GM18502 (cell line): ENCODE data around the gene CD36.

Source experiments
- ATAC-seq: cut with Tn5 transposase; IDR thresholded peaks from one replicate; pipeline ENCODE4 v1.9.1; 2021; ENCODE audit warnings: mild to moderate bottlenecking; ENCODE audit not compliant: unreplicated experiment, poor library complexity

The CD36 gene

GRCh38 chr7:80637911-80638765 lies at the start of gene CD36:
Gene CD36 (plus strand): TSS chr7:80638642. CDS start chr7:80646741, 8,099 bp downstream.
- peak; percentile 91 for ATAC-seq

- ATAC-seq = no peak
Measured at GRCh38 chr7:80589631-80590030, 48.8 kb upstream of the CD36 start.

- peak; percentile 64 for ATAC-seq
Measured at GRCh38 chr7:80591654-80592053, 46.8 kb upstream of the CD36 start.

- no peak for ATAC-seq
Measured at GRCh38 chr7:80593869-80594586, 44.4 kb upstream of the CD36 start.

- no peak for ATAC-seq
Measured at GRCh38 chr7:80596933-80597517, 41.4 kb upstream of the CD36 start.

- no peak for ATAC-seq
Measured at GRCh38 chr7:80597875-80598274, 40.6 kb upstream of the CD36 start.

GRCh38 chr7:80600046-80600445 lies 38.4 kb upstream of the CD36 start:
- no peak for ATAC-seq

GRCh38 chr7:80601999-80602398 lies 36.4 kb upstream of the CD36 start:
- ATAC-seq = no peak

GRCh38 chr7:80603940-80604339 lies 34.5 kb upstream of the CD36 start:
- ATAC-seq = no peak

GRCh38 chr7:80604436-80604835 lies 34.0 kb upstream of the CD36 start:
- ATAC-seq = no peak

GRCh38 chr7:80607136-80607535 lies 31.3 kb upstream of the CD36 start:
- ATAC-seq = no peak

GRCh38 chr7:80608336-80608735 lies 30.1 kb upstream of the CD36 start:
- no peak for ATAC-seq

- no peak for ATAC-seq
Measured at GRCh38 chr7:80609751-80610150, 28.7 kb upstream of the CD36 start.

- ATAC-seq = no peak
Measured at GRCh38 chr7:80611353-80611752, 27.1 kb upstream of the CD36 start.

- no peak for ATAC-seq
Measured at GRCh38 chr7:80611779-80612178, 26.7 kb upstream of the CD36 start.

- ATAC-seq = no peak
Measured at GRCh38 chr7:80612880-80613279, 25.6 kb upstream of the CD36 start.

GRCh38 chr7:80613519-80613918 lies 24.9 kb upstream of the CD36 start:
- no peak for ATAC-seq

- ATAC-seq = no peak
Measured at GRCh38 chr7:80614851-80615271, 23.6 kb upstream of the CD36 start.

GRCh38 chr7:80618096-80618495 lies 20.3 kb upstream of the CD36 start:
- no peak for ATAC-seq

- ATAC-seq = no peak
Measured at GRCh38 chr7:80619741-80620140, 18.7 kb upstream of the CD36 start.

- ATAC-seq = no peak
Measured at GRCh38 chr7:80622541-80622940, 15.9 kb upstream of the CD36 start.
